GM19025 (cell line): ENCODE results near the gene RGS1.

Experiments
- ATAC-seq: cut with Tn5 transposase; IDR thresholded peaks from one replicate; pipeline ENCODE4 v1.9.1; 2021; ENCODE audit warnings: mild to moderate bottlenecking, low read depth, moderate library complexity; ENCODE audit not compliant: unreplicated experiment

Gene RGS1

DNA sequence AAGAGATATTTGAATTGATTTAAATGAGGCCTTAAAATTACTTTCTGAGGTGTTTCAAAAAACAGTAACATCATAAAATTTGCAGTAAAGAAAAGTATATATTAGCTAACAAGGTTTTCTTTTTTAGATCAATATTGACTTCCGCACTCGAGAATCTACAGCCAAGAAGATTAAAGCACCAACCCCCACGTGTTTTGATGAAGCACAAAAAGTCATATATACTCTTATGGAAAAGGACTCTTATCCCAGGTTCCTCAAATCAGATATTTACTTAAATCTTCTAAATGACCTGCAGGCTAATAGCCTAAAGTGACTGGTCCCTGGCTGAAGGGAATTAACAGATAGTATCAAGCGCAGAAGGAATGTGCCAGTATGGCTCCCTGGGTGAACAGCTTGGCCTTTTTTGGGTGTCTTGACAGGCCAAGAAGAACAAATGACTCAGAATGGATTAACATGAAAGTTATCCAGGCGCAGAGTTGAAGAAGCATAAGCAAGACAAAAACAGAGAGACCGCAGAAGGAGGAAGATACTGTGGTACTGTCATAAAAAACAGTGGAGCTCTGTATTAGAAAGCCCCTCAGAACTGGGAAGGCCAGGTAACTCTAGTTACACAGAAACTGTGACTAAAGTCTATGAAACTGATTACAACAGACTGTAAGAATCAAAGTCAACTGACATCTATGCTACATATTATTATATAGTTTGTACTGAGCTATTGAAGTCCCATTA, 3.6 kb downstream of the RGS1 start:
- no peak for ATAC-seq

DNA sequence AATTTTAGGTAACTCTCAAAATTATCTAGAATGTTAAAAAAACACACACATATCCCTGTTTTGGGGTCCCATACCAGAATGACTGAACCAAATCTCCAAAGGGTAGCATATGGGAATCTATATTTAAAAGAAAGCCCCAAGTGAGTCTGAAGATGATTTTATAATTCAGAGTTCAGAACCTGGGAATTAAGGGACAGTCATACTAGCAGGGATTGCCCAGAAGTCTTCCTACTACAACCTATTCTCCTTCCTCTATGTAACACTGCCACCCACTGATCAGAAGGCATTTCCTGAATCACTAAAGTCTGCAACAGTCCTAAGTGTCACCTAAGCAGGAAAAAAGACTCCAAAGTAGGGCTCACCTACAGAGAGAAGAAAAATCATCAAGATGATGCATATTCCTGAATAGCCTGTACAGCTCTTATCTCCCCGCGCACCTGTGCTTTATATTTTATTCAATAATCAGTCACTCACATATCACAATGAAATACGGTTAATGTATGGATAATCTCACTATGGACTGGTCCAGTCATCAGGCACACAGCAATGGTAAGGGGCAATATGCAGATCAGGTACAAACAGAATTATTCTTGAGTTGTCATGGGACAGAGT, 4.9 kb downstream of the RGS1 start:
- ATAC-seq = peak; percentile 22

- peak; percentile 7 for ATAC-seq
Measured at GRCh38 chr1:192581131-192581927, 5.8 kb downstream of the RGS1 start.

DNA sequence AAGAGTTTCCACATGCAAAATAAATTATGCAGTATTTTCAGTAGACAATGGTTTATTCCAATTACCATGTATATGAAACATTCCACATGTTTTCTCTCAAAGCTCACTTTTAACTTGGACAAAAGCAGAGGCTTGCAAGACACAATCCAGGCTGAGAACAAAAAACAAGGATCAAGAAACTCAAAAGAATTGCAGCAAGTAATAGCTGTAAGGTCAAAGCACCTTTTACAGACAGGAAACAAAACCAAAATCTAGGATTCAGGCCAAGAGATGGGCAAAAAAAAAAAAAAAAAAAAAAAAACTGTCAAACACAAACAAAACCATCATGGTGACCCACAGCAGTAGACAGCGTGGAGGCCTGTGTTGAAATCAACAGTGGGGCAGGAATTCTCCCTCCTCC, 9.3 kb downstream of the RGS1 start:
- no peak for ATAC-seq

DNA sequence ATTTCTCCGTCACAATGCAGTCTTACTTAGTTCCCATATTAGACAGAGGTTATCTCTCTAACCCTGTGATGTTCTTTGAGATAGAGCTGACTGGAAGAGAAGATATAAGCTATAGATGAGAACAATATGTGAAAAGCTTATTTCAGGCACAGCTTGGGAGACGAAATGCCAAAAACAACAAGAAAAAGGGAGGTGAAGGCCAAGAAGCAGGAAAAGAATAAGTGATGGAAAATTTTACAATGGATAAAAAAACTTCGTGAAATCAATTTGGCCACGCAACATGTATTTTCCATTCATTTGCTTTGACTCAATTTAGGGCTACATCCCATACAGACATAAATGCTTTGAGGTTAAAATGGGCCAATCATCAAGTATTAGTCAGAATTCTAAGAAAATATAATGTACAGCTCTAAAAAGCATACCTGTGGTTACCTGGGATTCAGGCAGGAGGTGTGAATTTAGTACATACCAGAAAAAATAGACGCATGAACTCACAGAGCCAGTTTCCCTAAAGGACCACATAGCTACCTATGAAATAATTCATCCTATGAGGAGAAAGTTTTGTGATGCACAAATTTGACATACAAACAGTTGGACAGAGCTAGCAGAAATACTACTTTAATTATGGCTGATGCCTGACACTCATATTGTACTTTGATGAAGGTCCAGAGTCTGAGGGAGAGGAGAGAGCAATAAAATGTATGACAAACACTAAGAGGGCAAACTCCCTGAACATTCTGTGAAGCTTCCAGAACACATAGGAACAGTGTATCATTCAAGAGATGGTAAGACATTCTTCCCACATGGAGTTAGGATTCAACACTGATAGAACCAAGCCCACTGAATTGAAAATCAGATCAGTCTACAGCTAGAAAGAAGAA, 12.1 kb downstream of the RGS1 start:
- ATAC-seq = no peak

- no peak for ATAC-seq
Measured at GRCh38 chr1:192588546-192588945, 13.0 kb downstream of the RGS1 start.

DNA sequence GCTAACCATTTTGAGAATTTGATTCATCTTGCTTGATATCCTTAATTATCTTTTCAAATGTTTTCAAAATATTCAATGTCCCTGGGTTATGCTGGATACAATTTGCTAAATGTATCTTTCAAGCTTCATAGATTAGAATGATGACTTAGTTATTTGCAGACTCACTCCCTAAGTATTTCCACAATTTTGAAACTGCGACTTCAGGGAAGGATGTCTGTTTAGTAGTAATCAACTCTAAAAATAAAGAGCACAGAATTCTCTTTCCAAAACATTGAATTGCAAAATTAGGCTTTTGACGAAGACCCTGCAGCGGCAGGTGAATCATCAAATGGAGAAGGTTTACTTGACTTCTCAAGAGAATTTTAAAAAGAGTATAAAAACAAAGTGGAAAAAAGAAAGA, 14.2 kb downstream of the RGS1 start:
- ATAC-seq = no peak

DNA sequence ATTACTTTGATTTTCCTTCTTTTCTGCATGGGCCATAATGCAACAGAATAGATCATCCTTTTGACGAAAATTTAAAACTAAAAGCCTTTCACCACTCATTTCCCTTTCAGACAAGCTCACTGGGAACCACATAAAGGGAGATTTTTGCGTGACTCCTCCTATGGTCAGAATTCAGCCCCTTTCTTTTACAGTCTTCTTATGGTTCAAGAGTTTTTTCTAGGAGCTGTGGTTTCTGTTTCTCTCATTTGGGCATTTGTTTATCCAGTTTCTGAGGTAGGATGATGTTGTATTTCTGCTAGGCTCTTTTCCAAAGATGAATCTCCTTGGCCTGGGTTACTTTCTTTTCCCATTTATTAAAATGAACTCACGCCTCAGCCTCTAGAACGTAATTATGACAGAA, 16.9 kb downstream of the RGS1 start:
- no peak for ATAC-seq

GRCh38 chr1:192592981-192593708, 17.6 kb downstream of the RGS1 start:
- no peak for ATAC-seq

DNA sequence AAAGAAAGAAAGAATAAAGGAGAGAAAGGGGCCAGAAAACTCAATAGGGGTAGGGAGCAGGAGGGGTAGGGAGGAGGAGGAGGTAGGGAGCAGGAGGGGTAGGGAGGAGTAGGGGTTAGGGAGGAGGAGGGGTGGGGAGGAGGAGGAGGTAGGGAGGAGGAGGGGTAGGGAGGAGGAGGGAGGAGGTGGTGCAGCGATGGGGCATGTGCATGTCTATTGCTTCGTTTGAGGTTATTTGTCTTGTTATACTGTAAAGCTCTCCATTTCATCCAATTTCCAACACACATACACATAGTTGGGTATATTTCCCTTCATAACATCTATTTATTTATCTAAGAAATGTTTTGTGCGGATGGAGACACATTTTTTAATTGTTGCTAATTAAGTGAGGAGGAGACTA, 19.7 kb downstream of the RGS1 start:
- ATAC-seq = no peak

- ATAC-seq = peak; percentile 34
Measured at GRCh38 chr1:192598589-192598988, 23.0 kb downstream of the RGS1 start.

DNA sequence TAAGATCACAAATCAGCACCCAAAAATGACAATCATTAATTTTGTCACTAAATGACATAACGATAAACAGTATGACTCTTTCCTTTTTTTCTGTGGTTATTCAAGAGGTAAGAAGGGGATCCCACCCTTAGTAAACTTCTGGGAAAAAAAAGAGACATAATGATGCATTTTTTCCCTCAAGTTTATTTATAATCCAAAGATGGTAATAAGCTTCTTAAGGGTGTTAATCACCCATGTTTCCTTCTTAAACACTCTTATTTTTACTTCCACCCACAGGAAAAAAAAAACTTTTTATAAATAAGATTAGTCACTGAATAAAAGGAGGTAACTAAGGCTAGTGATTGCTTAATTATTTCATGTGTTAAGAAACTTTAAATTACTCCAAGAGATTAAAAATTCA, 24.7 kb downstream of the RGS1 start:
- ATAC-seq = no peak

GRCh38 chr1:192601143-192601542, 25.6 kb downstream of the RGS1 start:
- peak; percentile 43 for ATAC-seq

DNA sequence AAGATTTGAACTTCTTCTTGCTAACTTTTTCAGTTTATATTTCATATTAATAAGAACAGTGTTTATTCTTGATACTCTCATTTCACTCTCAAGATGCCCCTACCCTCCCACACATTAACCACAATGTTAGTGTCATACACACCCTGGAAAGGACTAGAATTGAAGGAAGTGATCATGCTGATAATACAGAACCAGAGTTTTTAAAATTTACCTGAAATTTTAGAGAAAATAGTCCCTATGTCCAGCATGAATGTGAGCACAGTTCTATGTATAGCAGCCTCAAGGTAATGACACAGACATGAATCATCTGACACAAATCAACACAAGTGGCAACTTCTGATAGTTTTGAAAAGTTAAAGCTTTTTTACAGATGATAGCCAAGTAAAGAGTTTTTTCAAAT, 26.0 kb downstream of the RGS1 start:
- ATAC-seq = peak; percentile 34

DNA sequence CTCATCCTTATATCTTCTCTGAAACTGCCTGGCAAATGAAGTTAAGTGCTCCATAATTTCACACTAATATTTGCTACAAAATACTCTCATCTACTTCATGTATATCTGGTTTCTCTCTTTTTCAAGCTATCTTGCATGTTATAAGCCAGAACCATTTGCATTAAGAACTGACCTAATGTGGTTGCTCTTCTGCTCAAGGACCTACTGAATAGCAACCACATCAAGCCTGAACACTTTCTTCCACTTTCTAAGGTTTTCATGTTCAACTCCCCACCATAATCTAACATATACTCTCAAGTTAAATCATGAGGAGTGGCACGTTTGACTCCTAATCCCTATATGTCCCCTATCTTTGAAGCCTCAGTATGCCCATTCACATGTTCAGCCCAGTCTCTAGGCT, 27.2 kb downstream of the RGS1 start:
- no peak for ATAC-seq

DNA sequence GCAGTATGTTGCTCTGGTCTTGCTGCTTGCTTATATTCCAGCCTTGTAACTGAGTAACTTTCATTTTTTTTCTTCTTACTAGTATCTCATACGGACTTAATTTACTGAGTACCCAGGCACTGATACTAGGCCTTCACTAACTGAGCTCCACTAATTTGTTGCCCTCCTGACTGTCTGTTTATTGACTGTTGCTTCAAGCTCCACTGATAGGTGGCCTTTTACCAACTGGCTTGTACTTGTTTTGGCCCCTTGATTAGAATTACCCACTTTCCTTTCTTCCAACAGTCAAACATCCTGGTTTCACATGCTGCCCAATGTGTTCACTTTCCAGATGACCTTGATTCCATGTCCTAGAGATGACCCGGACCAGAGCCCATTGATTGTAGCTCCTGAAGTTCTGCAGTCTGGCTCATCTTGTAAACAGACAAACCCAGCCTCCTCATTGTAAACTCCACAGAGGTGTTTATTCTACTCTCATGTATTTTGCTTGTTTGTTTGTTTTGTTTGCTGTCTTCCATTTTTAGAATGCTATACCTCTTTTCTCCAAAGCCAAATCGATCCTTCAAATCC, 27.7 kb downstream of the RGS1 start:
- ATAC-seq = no peak

DNA sequence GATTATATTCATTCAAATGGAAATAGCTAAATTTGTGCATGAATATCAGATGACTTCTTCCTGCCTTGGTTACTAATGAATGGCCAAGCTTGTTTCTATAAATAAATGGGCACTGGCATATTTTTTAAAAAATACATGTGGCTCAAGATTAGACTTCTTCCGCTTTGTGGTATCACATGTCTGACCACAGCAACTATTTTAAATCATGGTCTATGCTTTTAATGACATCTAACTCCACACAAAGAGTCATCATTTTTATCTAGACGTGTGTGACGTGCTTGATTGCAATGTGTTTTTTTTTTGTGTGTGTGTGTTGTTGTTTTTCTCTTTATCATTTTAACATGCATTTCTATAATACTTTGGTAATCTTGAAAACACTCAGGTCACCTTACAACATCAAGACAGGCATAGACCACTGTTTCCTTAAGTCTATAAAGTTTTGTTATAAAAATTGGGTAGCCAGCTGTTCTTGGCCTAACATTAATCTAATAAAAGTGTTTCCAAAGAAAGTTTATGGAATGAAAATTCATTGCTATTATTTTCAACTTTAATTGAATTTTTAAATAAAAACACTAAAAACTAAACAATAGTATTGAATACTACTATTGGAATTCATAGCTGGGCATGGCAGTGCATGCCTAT, 29.5 kb downstream of the RGS1 start:
- no peak for ATAC-seq

GRCh38 chr1:192608671-192609070, 33.1 kb downstream of the RGS1 start:
- ATAC-seq = no peak
